GM23248 (cell line): ENCODE data around the gene USH1G. TPM values are rescaled to one million over a fixed set of nuclear protein-coding genes. Genes with fewer than 3 reads are reported as not detected.

Experiments used
- DNase-seq: peaks from one replicate; pipeline ENCODE4 v3.0.0-alpha.2; 2015
- H2AFZ ChIP-seq: fragments of 200-600 bp; sonication (generic); 2 replicates; pipeline ENCODE4 v1.6.1; 2016; ENCODE audit warnings: antibody characterized with exemption
- H3F3A ChIP-seq: fragments of 200-600 bp; sonication (generic); 2 replicates; pipeline ENCODE4 v1.6.1; 2016; ENCODE audit warnings: mild to moderate bottlenecking, antibody characterized with exemption, mixed run types; ENCODE audit not compliant: insufficient read depth
- H3K27ac ChIP-seq: fragments of 200-600 bp; sonication (generic); 2 replicates; pipeline ENCODE4 v1.5.1; 2016; ENCODE audit warnings: mild to moderate bottlenecking
- H3K27me3 ChIP-seq: fragments of 200-600 bp; sonication (generic); replicated peaks from 2 replicates; pipeline ENCODE4 v1.6.1; 2016; ENCODE audit warnings: mild to moderate bottlenecking; ENCODE audit not compliant: insufficient read depth
- H3K36me3 ChIP-seq: fragments of 200-600 bp; sonication (generic); 2 replicates; pipeline ENCODE4 v1.6.1; 2016; ENCODE audit warnings: low read depth, mild to moderate bottlenecking
- H3K4me1 ChIP-seq: fragments of 200-600 bp; sonication (generic); 2 replicates; pipeline ENCODE4 v1.6.1; 2016; ENCODE audit warnings: mild to moderate bottlenecking; ENCODE audit not compliant: insufficient read depth
- H3K4me2 ChIP-seq: fragments of 200-600 bp; sonication (generic); one replicate; pipeline ENCODE4 v1.6.1; 2016; ENCODE audit warnings: mild to moderate bottlenecking; ENCODE audit not compliant: unreplicated experiment
- H3K4me3 ChIP-seq: fragments of 200-600 bp; sonication (generic); 2 replicates; pipeline ENCODE4 v1.5.1; 2016; ENCODE audit warnings: mild to moderate bottlenecking
- H3K79me2 ChIP-seq: fragments of 200-600 bp; sonication (generic); 2 replicates; pipeline ENCODE4 v1.6.1; 2016; ENCODE audit warnings: mild to moderate bottlenecking; ENCODE audit not compliant: insufficient read depth
- H3K9ac ChIP-seq: fragments of 200-600 bp; sonication (generic); 2 replicates; pipeline ENCODE4 v1.6.1; 2016; ENCODE audit warnings: mild to moderate bottlenecking
- H3K9me2 ChIP-seq: fragments of 200-600 bp; sonication (generic); 2 replicates; pipeline ENCODE4 v1.6.1; 2016; ENCODE audit warnings: mixed run types, mild to moderate bottlenecking, moderate library complexity; ENCODE audit not compliant: insufficient read depth
- H3K9me3 ChIP-seq: fragments of 200-600 bp; sonication (generic); one replicate; pipeline ENCODE4 v1.6.1; 2017; ENCODE audit warnings: low read depth
- H4K20me1 ChIP-seq: fragments of 200-600 bp; sonication (generic); 2 replicates; pipeline ENCODE4 v1.6.0; 2016; ENCODE audit not compliant: insufficient read depth
- EZH2 ChIP-seq: fragments of 200-600 bp; sonication (generic); IDR thresholded peaks from 2 replicates; pipeline ENCODE4 v1.6.1; 2018; ENCODE audit warnings: antibody characterized with exemption, mild to moderate bottlenecking; ENCODE audit not compliant: insufficient read depth, poor library complexity, severe bottlenecking
- EZH2phosphoT487 ChIP-seq: fragments of 200-600 bp; sonication (generic); IDR thresholded peaks from 2 replicates; pipeline ENCODE4 v1.6.1; 2018; ENCODE audit warnings: antibody characterized with exemption, moderate library complexity, mild to moderate bottlenecking, low read depth; ENCODE audit not compliant: insufficient read depth
- WGBS, 2 experiments: methylation state at CpG; one replicate each; pipeline ENCODE4 v1.1.6; 2015 to 2017; ENCODE audit warnings: low lambda C conversion rate in 2 of 2, low coverage in 1 of 2; ENCODE audit errors: missing lambda C conversion rate in 2 of 2; 5-methylcytosine and 5-hydroxymethylcytosine counted together
- in situ Hi-C: fragments of 300-500 bp; cut with MboI; formaldehyde crosslinking; loops from 2 replicates; pipeline ENCODE4 v1.15.0; 2020
- polyA plus RNA-seq: library from polyadenylated mRNA; unstranded; fragments of >200 nt; fragmentation: Nextera tagmentation; extraction: Ambion mirVana; gene quantifications from 2 replicates; pipeline ENCODE4 v1.2.1, GENCODE V29; 2016
- total RNA-seq: library from RNA; depleted of rRNA; stranded (reverse); fragments of >200 nt; shearing (Covaris generic); gene quantifications from 2 replicates; pipeline ENCODE4 v1.2.3, GENCODE V29; 2014

USH1G gene
- total and polyA plus RNA-seq, 2 experiments from 2014 or later: not detected

- H3K27ac ChIP-seq: no peak overlapping the region
- no peaks in the 10 kb centered on the region for H3K9me3 ChIP-seq
- no peak overlapping the region for H3K9ac ChIP-seq
- H3F3A ChIP-seq: no peaks in the 10 kb centered on the region
- H3K4me2 ChIP-seq: no peak overlapping the region
- H3K27me3 ChIP-seq: no peaks in the 10 kb centered on the region
- H3K4me3 ChIP-seq: no peak overlapping the region
- H3K9me2 ChIP-seq: no peaks in the 10 kb centered on the region
- H2AFZ ChIP-seq: no peak overlapping the region
- H3K36me3 ChIP-seq: no peaks in the 10 kb centered on the region
- H3K79me2 ChIP-seq: no peaks in the 10 kb centered on the region
- DNase-seq: no peak
- no peaks in the 10 kb centered on the region for H4K20me1 ChIP-seq
- TF ChIP-seq EZH2phosphoT487 (no peak), EZH2 (no peak)
- WGBS, 2 experiments: 50 to 57% methylated on average over 11 to 12 of the region's 12 CpGs
- H3K4me1 ChIP-seq: no peaks in the 10 kb centered on the region
- in situ Hi-C loops: no loop called here
Observed at GRCh38 chr17:74963656-74964055, 40.6 kb upstream of the USH1G start.

GRCh38 chr17:74962622-74963394 lies 39.8 kb upstream of the USH1G start:
- Histone ChIP-seq H3K27me3 (no peaks in the 10 kb centered on the region), H3K27ac (no peak overlapping the region), H3K9me3 (no peaks in the 10 kb centered on the region), H3K9me2 (no peaks in the 10 kb centered on the region), H3K36me3 (no peaks in the 10 kb centered on the region), H3K9ac (no peak overlapping the region), H3K4me3 (no peak overlapping the region), H3K4me2 (no peak overlapping the region), H2AFZ (no peak overlapping the region), H3K79me2 (no peaks in the 10 kb centered on the region), H4K20me1 (no peaks in the 10 kb centered on the region), H3K4me1 (no peaks in the 10 kb centered on the region), H3F3A (no peaks in the 10 kb centered on the region)
- DNase-seq: no peak
- TF ChIP-seq EZH2 (no peak), EZH2phosphoT487 (no peak)
- WGBS, 2 experiments: 71 to 72% methylated on average over 15 to 16 of the region's 18 CpGs
- in situ Hi-C loops: no loop called here

- Histone ChIP-seq H3K4me3 (no peak overlapping the region), H3K9ac (no peak overlapping the region), H3K27ac (no peak overlapping the region), H3K9me3 (no peaks in the 10 kb centered on the region), H3K27me3 (no peaks in the 10 kb centered on the region), H3K79me2 (no peaks in the 10 kb centered on the region), H3K4me1 (no peaks in the 10 kb centered on the region), H3F3A (no peaks in the 10 kb centered on the region), H4K20me1 (no peaks in the 10 kb centered on the region), H3K36me3 (no peaks in the 10 kb centered on the region), H3K4me2 (no peak overlapping the region), H2AFZ (no peak overlapping the region), H3K9me2 (no peaks in the 10 kb centered on the region)
- WGBS, 2 experiments: 37 to 41% methylated on average over 23 of the region's 23 CpGs
- peak; percentile 92 for DNase-seq
- in situ Hi-C loops: no loop called here
- no peak for TF ChIP-seq EZH2
- TF ChIP-seq EZH2phosphoT487: no peak
Observed at GRCh38 chr17:74961657-74962350, 38.7 kb upstream of the USH1G start.

- H3F3A ChIP-seq: no peaks in the 10 kb centered on the region
- no peak overlapping the region for H3K4me2 ChIP-seq
- H3K36me3 ChIP-seq: no peaks in the 10 kb centered on the region
- H3K4me3 ChIP-seq: no peak overlapping the region
- no peaks in the 10 kb centered on the region for H3K4me1 ChIP-seq
- peak; percentile 40 for DNase-seq
- TF ChIP-seq EZH2phosphoT487 (no peak), EZH2 (no peak)
- H3K9me3 ChIP-seq: no peaks in the 10 kb centered on the region
- WGBS, 2 experiments: 32% methylated on average over 19 of the region's 19 CpGs
- in situ Hi-C loops: no loop called here
- no peaks in the 10 kb centered on the region for H3K79me2 ChIP-seq
- H2AFZ ChIP-seq: 0 out of 2 replicates have a peak overlapping the region, but pooled peaks have one; percentile 33
- no peak overlapping the region for H3K9ac ChIP-seq
- no peaks in the 10 kb centered on the region for H3K9me2 ChIP-seq
- H3K27ac ChIP-seq: no peak overlapping the region
- no peaks in the 10 kb centered on the region for H3K27me3 ChIP-seq
- H4K20me1 ChIP-seq: no peaks in the 10 kb centered on the region
Observed at GRCh38 chr17:74960570-74961342, 37.7 kb upstream of the USH1G start.
